LNCaP clone FGC (cell line): ENCODE results near the gene STX19.
A peak's percentile ranks its signal among the peaks of the same experiment; 100 is the strongest.
"Not testable (repeated sequence)": the region's sequence is repeated elsewhere in the genome, so short reads cannot be mapped to it uniquely, and the experiment has no call there.

Experiments used
- DNase-seq: peaks from one replicate; pipeline ENCODE4 v3.0.0-alpha.2; 2011; ENCODE audit warnings: low read depth
- H3K4me3 ChIP-seq: 2 replicates; pipeline ENCODE4 v1.5.1; 2011; ENCODE audit warnings: mild to moderate bottlenecking, low read depth, low read length, control low read depth
- CTCF ChIP-seq: IDR thresholded peaks from 2 replicates; pipeline ENCODE4 v1.5.1; 2012; ENCODE audit warnings: mild to moderate bottlenecking; ENCODE audit not compliant: control insufficient read depth, insufficient read depth; ENCODE audit errors: extremely low read depth

STX19 gene

GRCh38 chr3:94050546-94050945 lies 22.1 kb upstream of the STX19 start:
- DNase-seq, result no peak
- H3K4me3 ChIP-seq, result no peak overlapping the region
- TF ChIP-seq CTCF, result no peak

- TF ChIP-seq CTCF, result no peak
- DNase-seq, result no peak
- H3K4me3 ChIP-seq, result no peak overlapping the region
These were observed 20.9 kb upstream of the STX19 start for GRCh38 chr3:94049267-94049666.

GRCh38 chr3:94046533-94046932 lies 18.1 kb upstream of the STX19 start:
- DNase-seq, result no peak
- TF ChIP-seq CTCF, result no peak
- no peak overlapping the region for H3K4me3 ChIP-seq

GRCh38 chr3:94044100-94044936 lies 15.9 kb upstream of the STX19 start:
- not testable (repeated sequence) for H3K4me3 ChIP-seq, DNase-seq

GRCh38 chr3:94043285-94043684 lies 14.9 kb upstream of the STX19 start:
- TF ChIP-seq CTCF, result no peak
- no peak overlapping the region for H3K4me3 ChIP-seq

GRCh38 chr3:94036909-94037507 lies 8.6 kb upstream of the STX19 start:
- H3K4me3 ChIP-seq, result no peak overlapping the region
- TF ChIP-seq CTCF, result peak; percentile 39
- DNase-seq, result peak; percentile 49

More at GRCh38 chr3:94043285-94043684, 14.9 kb upstream of the STX19 start:
- DNase-seq, result no peak

- TF ChIP-seq CTCF, result no peak
- peak; percentile 71 for DNase-seq
- H3K4me3 ChIP-seq, result peak overlapping the region; percentile 74
These were observed 1.8 kb downstream of the STX19 start for GRCh38 chr3:94026623-94027022.
